Left ventricle myocardium superior (tissue), 1 donor: ENCODE measurements around the gene ZNF780A. TPM values are rescaled to one million over a fixed set of nuclear protein-coding genes. Genes with fewer than 3 reads are reported as not detected.

Source experiments
- ATAC-seq: fragments of 200-7000 bp; cut with Tn5 transposase; one replicate; pipeline ENCODE4 v1.9.1; 2020; ENCODE audit warnings: mild to moderate bottlenecking, moderate library complexity
- DNase-seq: peaks from one replicate; pipeline ENCODE4 v3.0.0-alpha.2; 2020
- intact Hi-C: fragments of 100-400 bp; cut with micrococcal nuclease; formaldehyde crosslinking; loops from one replicate; pipeline ENCODE4 v1.11.0; 2022
- total RNA-seq: library from RNA; stranded (reverse); fragmentation: NEBNext Ultra II Directional; extraction: Animal tissue kit (Norgen Biotek cat#: 25700); gene quantifications from one replicate; pipeline ENCODE4 v1.2.1, GENCODE V29; 2021
- donor health status: DM: no; HTN: yes; CAD: no; lungs with severe emphysema.

Gene ZNF780A
- total RNA-seq, 1 donor from 2014 or later, result 9.6 TPM

- no peak for ATAC-seq
- intact Hi-C loops, result no loop called here
- DNase-seq, result no peak
Observed at GRCh38 chr19:40023969-40024368, 66.8 kb downstream of the ZNF780A start.

Other genes with a start within 250 kb of the ZNF780A start
- 57.3 TPM for gene FBL, start 244.6 kb downstream of the ZNF780A start, total RNA-seq
- gene FCGBP, start 156.3 kb downstream of the ZNF780A start, total RNA-seq, result 13.0 TPM
- gene PSMC4, start 119.8 kb downstream of the ZNF780A start, total RNA-seq, result 69.3 TPM
- 6.9 TPM for gene ZNF546, start 93.9 kb downstream of the ZNF780A start, total RNA-seq
- 29.4 TPM for gene ZNF780B, start 34.7 kb downstream of the ZNF780A start, total RNA-seq
- gene MAP3K10, start 100.5 kb upstream of the ZNF780A start, total RNA-seq, result 19.6 TPM
- gene TTC9B, start 127.4 kb upstream of the ZNF780A start, total RNA-seq, result not detected
- gene CCNP, start 135.7 kb upstream of the ZNF780A start, total RNA-seq, result not detected
- 135 TPM for gene AKT2, start 194.4 kb upstream of the ZNF780A start, total RNA-seq